Loucy (cell line): ENCODE results near the gene ATF7.

ENCODE experiments used
- H2AFZ ChIP-seq: fragments of 200-600 bp; sonication (generic); 2 replicates; pipeline ENCODE4 v1.6.0; 2016; ENCODE audit warnings: antibody characterized with exemption, mild to moderate bottlenecking, low read length, moderate library complexity
- H3F3A ChIP-seq: fragments of 200-600 bp; 2 replicates; pipeline ENCODE4 v1.6.0; 2016; ENCODE audit warnings: antibody characterized with exemption, low read depth, mild to moderate bottlenecking
- H3K27me3 ChIP-seq: fragments of 200-600 bp; sonication (generic); 2 replicates; pipeline ENCODE4 v1.6.1; 2014; ENCODE audit warnings: low read length, mild to moderate bottlenecking; ENCODE audit not compliant: insufficient read depth, poor library complexity, severe bottlenecking
- H3K36me3 ChIP-seq: fragments of 200-600 bp; sonication (generic); 2 replicates; pipeline ENCODE4 v1.6.1; 2016; ENCODE audit warnings: low read length; ENCODE audit not compliant: insufficient read depth
- H3K4me1 ChIP-seq: fragments of 200-600 bp; sonication (generic); 2 replicates; pipeline ENCODE4 v1.5.1; 2014; ENCODE audit warnings: low read length, mild to moderate bottlenecking; ENCODE audit not compliant: insufficient read depth, poor library complexity, severe bottlenecking
- H3K4me2 ChIP-seq: fragments of 200-600 bp; sonication (generic); 2 replicates; pipeline ENCODE4 v1.6.0; 2014; ENCODE audit warnings: antibody characterized with exemption, low read length, low read depth, mild to moderate bottlenecking; ENCODE audit not compliant: poor library complexity, severe bottlenecking
- H3K4me3 ChIP-seq: fragments of 200-600 bp; sonication (generic); 2 replicates; pipeline ENCODE4 v1.5.1; 2014; ENCODE audit warnings: low read length, mild to moderate bottlenecking, mixed read lengths; ENCODE audit not compliant: poor library complexity, severe bottlenecking
- H3K79me2 ChIP-seq: fragments of 200-600 bp; sonication (generic); 2 replicates; pipeline ENCODE4 v1.6.1; 2014; ENCODE audit warnings: low read length; ENCODE audit not compliant: insufficient read depth
- H3K9ac ChIP-seq: fragments of 200-600 bp; sonication (generic); 2 replicates; pipeline ENCODE4 v1.6.0; 2014; ENCODE audit warnings: mild to moderate bottlenecking, low read depth, low read length, moderate library complexity; ENCODE audit not compliant: poor library complexity, severe bottlenecking
- H3K9me2 ChIP-seq: fragments of 200-600 bp; sonication (generic); replicated peaks from 2 replicates; pipeline ENCODE4 v1.6.1; 2016; ENCODE audit warnings: low read depth, low read length, mixed read lengths
- H3K9me3 ChIP-seq: fragments of 200-600 bp; sonication (generic); 2 replicates; pipeline ENCODE4 v1.6.1; 2014; ENCODE audit warnings: mild to moderate bottlenecking, antibody characterized with exemption, low read length, low read depth; ENCODE audit not compliant: insufficient read depth
- H4K20me1 ChIP-seq: fragments of 200-600 bp; sonication (generic); 2 replicates; pipeline ENCODE4 v1.6.0; 2014; ENCODE audit warnings: antibody characterized with exemption, low read length, mild to moderate bottlenecking; ENCODE audit not compliant: insufficient read depth, poor library complexity, severe bottlenecking
- CTCF ChIP-seq: fragments of 200-600 bp; sonication (generic); conservative IDR thresholded peaks from 2 replicates; pipeline ENCODE4 v1.5.1; 2014; ENCODE audit warnings: mild to moderate bottlenecking, antibody characterized with exemption, low read length
- EZH2phosphoT487 ChIP-seq: fragments of 200-600 bp; IDR thresholded peaks from 2 replicates; pipeline ENCODE4 v1.6.1; 2018; ENCODE audit warnings: antibody characterized with exemption, mild to moderate bottlenecking, moderate library complexity, borderline replicate concordance

The ATF7 gene

GRCh38 chr12:53480491-53481442 lies 145.4 kb downstream of the ATF7 start:
- peaks cover 69% of the 10 kb centered on the region for H4K20me1 ChIP-seq
- peaks cover 4% of the 10 kb centered on the region; the same call in 1 of the 2 replicates for H3F3A ChIP-seq
- no peaks in the 10 kb centered on the region for H3K4me1 ChIP-seq
- H3K9ac ChIP-seq, result no peak overlapping the region
- H3K9me2 ChIP-seq, result no peaks in the 10 kb centered on the region
- H3K27me3 ChIP-seq, result no peaks in the 10 kb centered on the region
- peaks cover 33% of the 10 kb centered on the region for H3K79me2 ChIP-seq
- no peaks in the 10 kb centered on the region for H3K9me3 ChIP-seq
- peaks cover 94% of the 10 kb centered on the region for H3K36me3 ChIP-seq
- no peak overlapping the region for H2AFZ ChIP-seq
- H3K4me3 ChIP-seq, result no peak overlapping the region
- no peak overlapping the region for H3K4me2 ChIP-seq
- no peak for TF ChIP-seq CTCF
- TF ChIP-seq EZH2phosphoT487, result no peak

- H3F3A ChIP-seq, result peaks cover 4% of the 10 kb centered on the region; the same call in 1 of the 2 replicates
- H4K20me1 ChIP-seq, result peaks cover 83% of the 10 kb centered on the region
- H2AFZ ChIP-seq, result no peak overlapping the region
Measured at GRCh38 chr12:53479331-53479730, 146.9 kb downstream of the ATF7 start.

GRCh38 chr12:53478865-53479264 lies 147.3 kb downstream of the ATF7 start:
- H3K36me3 ChIP-seq, result peaks cover 97% of the 10 kb centered on the region
- H3K4me2 ChIP-seq, result no peak overlapping the region
- no peaks in the 10 kb centered on the region for H3K9me3 ChIP-seq
- H3K9me2 ChIP-seq, result no peaks in the 10 kb centered on the region
- no peak overlapping the region for H2AFZ ChIP-seq
- H4K20me1 ChIP-seq, result peaks cover 88% of the 10 kb centered on the region
- H3K4me3 ChIP-seq, result no peak overlapping the region
- H3F3A ChIP-seq, result peaks cover 4% of the 10 kb centered on the region; the same call in 1 of the 2 replicates
- no peaks in the 10 kb centered on the region for H3K27me3 ChIP-seq
- TF ChIP-seq EZH2phosphoT487, result no peak
- no peak for TF ChIP-seq CTCF
- no peaks in the 10 kb centered on the region for H3K4me1 ChIP-seq
- no peak overlapping the region for H3K9ac ChIP-seq
- peaks cover 51% of the 10 kb centered on the region for H3K79me2 ChIP-seq

More at GRCh38 chr12:53479331-53479730, 146.9 kb downstream of the ATF7 start:
- Histone ChIP-seq H3K9me3 (no peaks in the 10 kb centered on the region), H3K9ac (no peak overlapping the region), H3K4me3 (no peak overlapping the region), H3K27me3 (no peaks in the 10 kb centered on the region), H3K9me2 (no peaks in the 10 kb centered on the region), H3K4me1 (no peaks in the 10 kb centered on the region), H3K4me2 (no peak overlapping the region), H3K79me2 (peaks cover 47% of the 10 kb centered on the region), H3K36me3 (peaks cover 96% of the 10 kb centered on the region)
- TF ChIP-seq EZH2phosphoT487, result no peak
- no peak for TF ChIP-seq CTCF
